ENCODE measurements around the gene NEMP1. TPM values are rescaled to one million over a fixed set of nuclear protein-coding genes. Genes with fewer than 3 reads are reported as not detected.
"Not testable (repeated sequence)": the region's sequence is repeated elsewhere in the genome, so short reads cannot be mapped to it uniquely, and the experiment has no call there.

The NEMP1 gene
- total and polyA plus RNA-seq, 3 donors from 2014 or later = 15.9 to 18.2 (median 18.1) TPM

DNA sequence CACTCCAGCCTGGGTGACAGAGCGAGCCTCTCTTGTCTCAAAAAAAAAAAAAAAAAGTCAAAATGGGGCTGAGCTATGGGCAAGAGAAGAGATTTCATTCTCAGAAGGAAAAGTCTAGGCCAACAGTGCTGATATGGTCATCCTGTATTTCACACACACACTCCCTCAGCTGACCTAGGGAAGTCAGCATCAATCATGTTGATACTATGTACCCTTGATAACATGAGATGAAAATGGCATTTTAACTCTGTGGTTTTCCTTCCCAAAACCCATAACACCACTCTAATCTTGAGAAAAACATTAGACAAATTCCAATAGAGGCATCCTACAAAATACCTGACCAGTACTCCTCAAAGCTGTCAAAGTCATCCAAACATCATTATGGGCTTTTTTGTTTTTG is 2.3 kb upstream of the NEMP1 start:
- Histone ChIP-seq H3K4me3 (no peak overlapping the region), H3K4me1 (peaks cover 14% of the 10 kb centered on the region), H3K36me3 (ENCODE audit: low read depth, missing control alignments) (no peaks in the 10 kb centered on the region), H3K27me3 (no peaks in the 10 kb centered on the region), H3K9me3 (no peaks in the 10 kb centered on the region), H3K27ac (no peak overlapping the region)
- 80 to 90% methylated on average over 1 of the region's 1 CpG for WGBS, 2 donors
- no peak for TF ChIP-seq POLR2A (IDR thresholded peaks at IDR 0.05)
- TF ChIP-seq, protein P1, sequence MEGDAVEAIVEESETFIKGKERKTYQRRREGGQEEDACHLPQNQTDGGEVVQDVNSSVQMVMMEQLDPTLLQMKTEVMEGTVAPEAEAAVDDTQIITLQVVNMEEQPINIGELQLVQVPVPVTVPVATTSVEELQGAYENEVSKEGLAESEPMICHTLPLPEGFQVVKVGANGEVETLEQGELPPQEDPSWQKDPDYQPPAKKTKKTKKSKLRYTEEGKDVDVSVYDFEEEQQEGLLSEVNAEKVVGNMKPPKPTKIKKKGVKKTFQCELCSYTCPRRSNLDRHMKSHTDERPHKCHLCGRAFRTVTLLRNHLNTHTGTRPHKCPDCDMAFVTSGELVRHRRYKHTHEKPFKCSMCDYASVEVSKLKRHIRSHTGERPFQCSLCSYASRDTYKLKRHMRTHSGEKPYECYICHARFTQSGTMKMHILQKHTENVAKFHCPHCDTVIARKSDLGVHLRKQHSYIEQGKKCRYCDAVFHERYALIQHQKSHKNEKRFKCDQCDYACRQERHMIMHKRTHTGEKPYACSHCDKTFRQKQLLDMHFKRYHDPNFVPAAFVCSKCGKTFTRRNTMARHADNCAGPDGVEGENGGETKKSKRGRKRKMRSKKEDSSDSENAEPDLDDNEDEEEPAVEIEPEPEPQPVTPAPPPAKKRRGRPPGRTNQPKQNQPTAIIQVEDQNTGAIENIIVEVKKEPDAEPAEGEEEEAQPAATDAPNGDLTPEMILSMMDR (IDR thresholded peaks at IDR 0.05) = no peak
- DNase-seq = no peak
- intact Hi-C loops (cut with DNase I; ENCODE audit: low total_unique reads) = no loop called here

DNA sequence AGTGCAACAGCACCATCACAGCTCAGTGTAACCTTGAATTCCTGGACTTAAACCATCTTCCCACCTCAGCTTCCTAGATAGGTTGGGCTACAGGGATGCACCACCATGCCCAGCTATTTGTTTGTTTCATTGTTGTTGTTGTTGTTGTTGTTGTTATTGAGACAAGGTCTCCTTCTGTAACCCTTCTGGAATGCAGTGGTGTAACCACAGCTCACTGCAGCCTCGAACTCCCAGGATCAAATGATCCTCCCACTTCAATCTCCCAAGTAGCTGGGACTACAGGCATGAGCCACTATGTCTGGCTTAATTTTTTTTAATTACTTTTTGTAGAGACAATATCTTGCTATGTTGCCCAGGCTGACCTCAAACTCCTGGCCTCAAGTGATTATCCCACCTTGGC is 1.2 kb upstream of the NEMP1 start:
- Histone ChIP-seq H3K4me1 (peaks cover 10% of the 10 kb centered on the region), H3K36me3 (ENCODE audit: low read depth, missing control alignments) (no peaks in the 10 kb centered on the region), H3K9me3 (no peaks in the 10 kb centered on the region), H3K4me3 (no peak overlapping the region), H3K27ac (no peak overlapping the region), H3K27me3 (no peaks in the 10 kb centered on the region)
- WGBS, 2 donors = 57 to 59% methylated on average over 1 of the region's 1 CpG
- DNase-seq = no peak
- no peak for TF ChIP-seq POLR2A (IDR thresholded peaks at IDR 0.05)
- TF ChIP-seq, protein P1 (IDR thresholded peaks at IDR 0.05) = no peak
- intact Hi-C loops (cut with DNase I; ENCODE audit: low total_unique reads) = no loop called here

- H3K27me3 ChIP-seq; intact Hi-C loops (cut with DNase I; ENCODE audit: low total_unique reads): not testable (repeated sequence)
- WGBS, 2 donors = 95 to 96% methylated on average over 6 of the region's 6 CpGs
Observed at GRCh38 chr12:57073566-57074450, 4.8 kb downstream of the NEMP1 start.

DNA sequence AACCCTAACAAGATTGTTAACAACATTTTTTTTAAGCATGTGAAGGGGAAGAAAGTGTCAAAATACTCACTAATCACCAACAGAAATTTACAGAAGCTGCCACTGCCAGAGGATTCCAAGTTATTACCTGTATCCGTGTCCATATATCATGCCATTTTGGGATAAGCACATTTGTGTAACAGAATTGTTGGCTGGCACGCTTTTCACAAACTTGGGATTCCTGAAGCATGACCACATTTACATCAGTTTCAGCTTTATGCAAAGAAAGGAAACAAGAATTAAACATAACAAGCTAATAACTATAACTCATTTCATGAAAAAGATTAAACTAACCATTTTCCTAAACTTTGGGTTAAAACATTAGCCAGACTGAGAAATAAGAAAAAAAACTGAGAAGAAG is 5.9 kb downstream of the NEMP1 start:
- peaks cover 4% of the 10 kb centered on the region for H3K4me1 ChIP-seq
- DNase-seq = no peak
- no peak overlapping the region for H3K4me3 ChIP-seq
- intact Hi-C loops (cut with DNase I; ENCODE audit: low total_unique reads) = no loop called here
- no peaks in the 10 kb centered on the region for H3K9me3 ChIP-seq
- H3K36me3 ChIP-seq (ENCODE audit: low read depth, missing control alignments) = no peaks in the 10 kb centered on the region
- H3K27me3 ChIP-seq = no peaks in the 10 kb centered on the region
- H3K27ac ChIP-seq = no peak overlapping the region
- TF ChIP-seq POLR2A (IDR thresholded peaks at IDR 0.05) = no peak
- TF ChIP-seq, protein P1 (IDR thresholded peaks at IDR 0.05) = no peak
- 80 to 89% methylated on average over 2 of the region's 2 CpGs for WGBS, 2 donors

More at GRCh38 chr12:57073566-57074450, 4.8 kb downstream of the NEMP1 start:
- DNase-seq; H3K36me3 ChIP-seq (ENCODE audit: low read depth, missing control alignments); H3K4me1 ChIP-seq; H3K4me3 ChIP-seq; H3K27ac ChIP-seq; H3K9me3 ChIP-seq: not testable (repeated sequence)

GRCh38 chr12:57069523-57069922 is 9.1 kb downstream of the NEMP1 start:
- Histone ChIP-seq H3K27ac (peak overlapping the region; percentile 40 to 50), H3K4me3 (no peak overlapping the region), H3K36me3 (ENCODE audit: low read depth, missing control alignments) (no peaks in the 10 kb centered on the region), H3K4me1 (peaks cover 4% of the 10 kb centered on the region), H3K9me3 (no peaks in the 10 kb centered on the region), H3K27me3 (no peaks in the 10 kb centered on the region)
- intact Hi-C loops (cut with DNase I; ENCODE audit: low total_unique reads) = loop anchor here (5.0 kb wide), 1 partner anchor 43 kb away; the partner anchor contains the start of gene STAT6
- no peak for TF ChIP-seq POLR2A (IDR thresholded peaks at IDR 0.05)
- TF ChIP-seq, protein P1 (IDR thresholded peaks at IDR 0.05) = peak; percentile 72 to 83 (median 81)
- 27 to 40% methylated on average over 3 of the region's 3 CpGs for WGBS, 2 donors
- peak; percentile 80 for DNase-seq

All from testis (tissue), 3 donors.